GM18909 (cell line): ENCODE results near the gene RELA.
"Not testable (repeated sequence)": the region's sequence is repeated elsewhere in the genome, so short reads cannot be mapped to it uniquely, and the experiment has no call there.

Experiments used
- ATAC-seq: cut with Tn5 transposase; IDR thresholded peaks from one replicate; pipeline ENCODE4 v1.9.1; 2021; ENCODE audit warnings: mild to moderate bottlenecking; ENCODE audit not compliant: unreplicated experiment, poor library complexity

The RELA gene

DNA sequence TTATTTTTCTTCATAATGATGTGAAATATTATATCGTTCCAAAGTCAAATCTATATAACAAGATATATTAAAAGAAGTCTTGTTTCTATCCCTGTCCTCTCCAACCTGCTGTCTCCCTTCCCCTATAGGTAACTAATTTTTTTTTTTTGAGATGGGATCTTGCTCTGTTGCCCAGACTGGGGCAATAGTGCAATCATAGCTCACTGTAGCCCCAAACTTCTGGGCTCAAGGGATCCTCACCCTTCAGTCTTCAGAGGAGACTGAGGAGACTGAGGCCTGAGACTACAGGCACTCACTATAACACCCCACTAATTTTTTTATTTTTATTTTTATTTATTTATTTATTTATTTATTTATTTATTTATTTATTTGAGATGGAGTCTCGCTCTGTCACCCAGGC is 10.3 kb upstream of the RELA start:
- no peak for ATAC-seq

DNA sequence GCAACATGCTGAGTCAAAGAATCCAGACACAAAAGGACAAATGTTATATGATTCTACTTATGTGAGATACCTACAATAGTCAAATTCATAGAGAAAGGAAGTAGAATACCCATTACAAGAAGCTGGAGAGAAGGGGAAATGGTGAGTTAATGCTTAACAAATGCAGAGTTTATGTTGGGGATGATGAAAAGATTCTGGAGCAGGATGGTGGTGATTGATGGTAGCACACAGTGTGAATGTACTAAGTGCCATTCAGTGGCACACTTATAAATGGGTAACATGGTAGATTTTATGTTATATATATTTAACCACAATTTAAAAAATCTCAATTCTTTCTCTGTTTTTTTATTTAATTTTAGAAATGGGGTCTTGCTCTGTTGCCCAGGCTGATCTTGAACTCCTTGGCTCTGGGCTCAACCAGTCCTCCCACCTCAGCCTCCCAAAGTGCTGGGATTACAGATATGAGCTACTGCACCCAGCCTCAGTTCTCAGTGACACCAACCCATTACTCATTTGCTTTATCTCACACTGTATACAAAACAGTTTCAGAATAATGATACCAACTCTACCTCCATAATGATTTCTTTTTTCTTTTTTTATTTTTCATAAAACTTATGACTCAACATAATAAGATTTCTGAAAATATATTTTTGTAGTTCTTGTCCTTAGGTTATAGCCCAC is 9.6 kb upstream of the RELA start:
- ATAC-seq: no peak

DNA sequence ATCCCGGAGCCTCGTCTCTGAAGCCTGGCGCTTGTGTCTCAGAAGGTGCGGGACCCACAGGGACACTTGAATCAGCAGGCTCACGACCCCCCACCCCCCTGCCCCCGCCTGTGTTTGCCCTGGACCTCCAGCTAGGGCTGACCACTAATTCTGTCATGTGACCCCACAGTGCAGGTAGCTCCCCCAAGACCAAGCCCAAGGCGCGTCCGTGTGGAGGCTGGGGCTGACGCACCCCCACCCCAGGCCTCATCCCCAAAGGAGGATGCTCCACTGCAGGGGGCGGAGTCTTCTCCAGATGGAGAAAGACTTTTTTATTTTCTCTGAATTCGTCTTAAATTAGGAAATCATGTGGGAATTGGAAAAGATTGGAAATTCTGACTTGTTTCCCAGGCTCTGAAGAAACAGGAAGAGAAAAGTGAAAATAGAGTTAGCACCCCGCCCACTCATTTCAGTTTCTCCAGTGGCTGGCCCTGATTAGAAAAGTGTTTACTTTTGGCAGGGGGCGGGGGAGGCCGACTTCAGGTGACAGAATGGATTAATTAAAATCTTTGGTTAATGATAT is 1.0 kb upstream of the RELA start:
- ATAC-seq: peak; percentile 27

DNA sequence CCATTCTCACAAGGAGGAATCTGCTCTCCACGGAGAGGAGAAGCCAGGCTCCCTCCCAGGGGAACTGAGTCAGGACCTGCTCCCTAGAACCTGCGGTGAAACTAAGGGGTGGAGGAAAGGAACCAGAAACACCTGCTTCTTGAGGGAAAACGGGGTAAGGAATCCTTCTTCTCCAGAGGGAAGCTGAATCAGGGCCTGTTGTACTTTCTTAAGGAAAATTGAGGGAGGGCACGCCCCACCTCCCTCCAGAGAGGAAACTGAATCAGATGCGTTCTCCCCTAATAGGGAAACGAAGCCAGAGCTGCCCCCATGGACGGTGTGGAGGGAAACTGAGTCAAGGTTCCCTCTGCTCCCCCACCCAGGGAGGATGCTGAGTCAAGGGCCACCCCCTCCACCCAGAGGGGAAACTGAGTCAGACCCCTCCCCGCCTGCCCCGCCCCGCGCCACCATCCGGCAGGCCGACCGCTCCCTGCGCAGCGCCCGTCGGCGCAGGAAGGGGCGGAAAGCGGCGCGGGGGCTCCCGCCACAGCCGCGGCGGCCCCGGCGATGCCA is 393 bp downstream of the RELA start:
- ATAC-seq: no peak

DNA sequence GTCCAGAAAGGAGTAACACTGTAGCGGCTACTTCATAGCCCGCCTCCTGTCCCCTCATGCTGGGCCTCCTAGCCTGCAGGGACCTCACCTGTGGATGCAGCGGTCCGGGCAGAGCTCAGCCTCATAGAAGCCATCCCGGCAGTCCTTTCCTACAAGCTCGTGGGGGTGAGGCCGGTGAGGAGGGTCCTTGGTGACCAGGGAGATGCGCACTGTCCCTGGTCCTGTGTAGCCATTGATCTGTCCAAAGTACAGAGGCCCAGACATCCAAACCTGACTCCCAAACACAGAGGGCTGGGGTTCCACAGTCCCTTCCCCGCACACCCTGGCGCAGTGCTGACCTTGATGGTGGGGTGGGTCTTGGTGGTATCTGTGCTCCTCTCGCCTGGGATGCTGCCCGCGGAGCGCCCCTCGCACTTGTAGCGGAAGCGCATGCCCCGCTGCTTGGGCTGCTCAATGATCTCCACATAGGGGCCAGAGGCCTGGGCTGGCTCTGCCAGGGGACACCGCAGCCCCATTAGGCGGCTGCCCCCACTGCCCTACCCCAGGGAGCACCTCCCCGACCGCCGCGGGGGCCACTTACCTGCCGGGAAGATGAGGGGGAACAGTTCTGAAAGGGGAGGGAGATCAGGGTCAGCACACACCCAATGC is 993 bp downstream of the RELA start:
- ATAC-seq: no peak

DNA sequence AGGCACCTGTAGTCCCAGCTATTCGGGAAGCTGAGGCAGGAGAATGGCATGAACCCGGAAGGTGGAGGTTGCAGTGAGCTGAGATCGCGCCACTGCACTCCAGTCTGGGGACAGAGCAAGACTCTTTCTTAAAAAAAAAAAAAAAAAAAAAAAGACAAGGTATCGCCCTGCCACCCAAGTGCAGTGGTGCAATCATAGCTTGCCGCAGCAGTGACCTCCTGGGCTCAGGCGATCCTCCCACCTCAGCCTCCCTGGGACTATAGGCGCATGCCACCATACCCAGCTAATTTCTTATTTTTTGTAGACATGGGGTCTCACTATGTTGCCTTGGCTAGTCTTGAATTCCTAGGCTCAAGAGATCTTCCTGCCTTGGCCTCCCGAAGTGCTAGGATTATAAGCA is 1.8 kb downstream of the RELA start:
- ATAC-seq: not testable (repeated sequence)

DNA sequence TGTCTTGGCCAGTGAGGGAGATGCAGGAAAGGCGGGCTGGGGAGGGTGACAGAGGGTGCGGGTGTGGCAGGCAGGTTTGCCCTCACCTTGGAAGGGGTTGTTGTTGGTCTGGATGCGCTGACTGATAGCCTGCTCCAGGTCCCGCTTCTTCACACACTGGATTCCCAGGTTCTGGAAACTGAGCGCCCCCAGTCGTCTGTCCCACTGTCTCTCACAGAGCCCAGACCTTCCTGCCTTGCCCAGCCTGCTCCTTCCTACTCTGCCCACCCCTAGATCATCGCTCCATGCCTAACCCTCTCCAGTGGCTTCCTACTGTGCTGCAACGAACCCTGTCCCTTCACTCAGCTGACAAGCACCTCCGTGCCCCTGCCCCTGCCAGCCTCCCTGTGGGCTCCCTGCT is 2.7 kb downstream of the RELA start:
- no peak for ATAC-seq

DNA sequence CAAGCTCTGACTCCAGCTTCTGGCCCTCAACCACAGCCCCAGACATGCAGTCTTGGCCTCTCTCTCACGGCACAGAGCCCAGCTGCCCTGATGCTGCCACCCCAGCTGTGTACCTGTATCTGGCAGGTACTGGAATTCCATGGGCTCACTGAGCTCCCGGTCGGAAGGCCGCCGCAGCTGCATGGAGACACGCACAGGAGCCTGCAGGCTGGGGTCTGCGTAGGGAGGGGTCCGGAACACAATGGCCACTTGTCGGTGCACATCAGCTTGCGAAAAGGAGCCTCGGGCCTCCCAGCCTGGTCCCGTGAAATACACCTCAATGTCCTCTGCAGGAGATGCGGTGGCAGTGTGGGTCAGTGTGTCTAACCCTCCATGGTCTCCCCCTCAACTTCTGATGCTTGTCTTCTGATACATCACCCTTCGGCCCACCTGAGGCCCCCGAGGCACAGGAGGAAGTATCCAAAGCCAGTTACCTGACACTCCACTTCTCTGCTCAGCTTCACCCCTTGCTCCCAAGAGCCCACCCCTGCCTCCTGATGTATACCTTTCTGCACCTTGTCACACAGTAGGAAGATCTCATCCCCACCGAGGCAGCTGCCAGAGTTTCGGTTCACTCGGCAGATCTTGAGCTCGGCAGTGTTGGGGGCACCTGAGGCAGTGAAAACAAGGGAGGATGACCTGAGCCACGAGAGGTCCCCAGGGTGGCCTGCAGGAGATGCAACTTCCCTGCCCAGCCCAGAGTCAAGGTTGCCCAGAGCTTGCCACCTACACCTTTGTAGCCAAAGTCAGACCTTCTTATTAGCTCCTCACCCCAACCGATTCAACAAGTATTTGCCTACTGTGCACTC is 4.3 kb downstream of the RELA start:
- ATAC-seq: no peak

DNA sequence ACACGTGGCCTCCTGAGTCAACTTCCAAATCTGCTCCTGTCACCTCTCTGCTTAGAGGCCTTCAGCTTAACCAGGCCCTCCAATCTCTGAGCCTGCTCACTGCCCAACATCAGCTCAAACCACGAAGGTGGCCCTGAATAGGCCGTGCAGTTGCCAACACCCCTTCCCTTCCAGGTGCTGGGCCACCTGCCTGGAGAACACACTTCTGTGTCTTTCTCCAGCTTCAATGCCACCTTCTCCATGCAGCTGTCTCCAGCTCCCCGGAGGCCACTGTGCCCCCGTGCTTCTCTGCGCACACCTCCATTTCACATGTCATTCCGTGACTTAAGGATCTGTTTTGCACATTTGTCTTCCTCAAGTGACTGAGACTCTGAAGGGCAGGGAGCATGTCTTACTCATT is 5.3 kb downstream of the RELA start:
- ATAC-seq: no peak

DNA sequence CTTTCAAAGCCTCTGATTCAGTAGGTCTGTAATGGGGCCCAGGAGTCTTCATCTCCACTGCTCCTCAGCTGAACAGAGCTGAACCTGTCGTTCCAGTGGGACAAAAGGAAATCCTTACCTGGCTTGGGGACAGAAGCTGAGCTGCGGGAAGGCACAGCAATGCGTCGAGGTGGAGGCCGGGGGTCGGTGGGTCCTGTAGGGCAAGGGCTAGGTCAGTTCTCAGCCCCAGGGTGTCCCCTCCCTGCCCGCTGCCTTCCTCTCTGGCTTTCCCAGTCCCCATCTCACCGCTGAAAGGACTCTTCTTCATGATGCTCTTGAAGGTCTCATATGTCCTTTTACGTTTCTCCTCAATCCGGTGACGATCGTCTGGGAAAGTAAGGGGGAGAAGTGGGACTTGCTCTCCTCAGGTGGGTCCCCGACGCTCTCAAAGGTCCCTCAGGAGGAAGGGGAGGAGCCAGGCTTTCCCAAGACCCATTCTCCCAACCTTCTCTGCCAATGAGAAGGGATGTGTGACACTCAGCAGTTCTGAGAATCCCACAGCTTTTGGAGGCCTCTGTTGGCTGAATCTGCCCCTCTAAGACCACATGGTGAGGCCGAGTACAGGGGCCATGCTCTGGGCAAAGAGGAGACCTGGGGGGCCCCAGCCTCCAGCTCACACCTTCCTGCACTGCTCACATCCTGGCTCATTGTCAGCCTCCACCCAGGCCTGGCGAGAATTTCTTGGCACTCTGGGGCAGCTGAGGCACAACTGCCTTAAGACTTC is 7.0 kb downstream of the RELA start:
- ATAC-seq: no peak

DNA sequence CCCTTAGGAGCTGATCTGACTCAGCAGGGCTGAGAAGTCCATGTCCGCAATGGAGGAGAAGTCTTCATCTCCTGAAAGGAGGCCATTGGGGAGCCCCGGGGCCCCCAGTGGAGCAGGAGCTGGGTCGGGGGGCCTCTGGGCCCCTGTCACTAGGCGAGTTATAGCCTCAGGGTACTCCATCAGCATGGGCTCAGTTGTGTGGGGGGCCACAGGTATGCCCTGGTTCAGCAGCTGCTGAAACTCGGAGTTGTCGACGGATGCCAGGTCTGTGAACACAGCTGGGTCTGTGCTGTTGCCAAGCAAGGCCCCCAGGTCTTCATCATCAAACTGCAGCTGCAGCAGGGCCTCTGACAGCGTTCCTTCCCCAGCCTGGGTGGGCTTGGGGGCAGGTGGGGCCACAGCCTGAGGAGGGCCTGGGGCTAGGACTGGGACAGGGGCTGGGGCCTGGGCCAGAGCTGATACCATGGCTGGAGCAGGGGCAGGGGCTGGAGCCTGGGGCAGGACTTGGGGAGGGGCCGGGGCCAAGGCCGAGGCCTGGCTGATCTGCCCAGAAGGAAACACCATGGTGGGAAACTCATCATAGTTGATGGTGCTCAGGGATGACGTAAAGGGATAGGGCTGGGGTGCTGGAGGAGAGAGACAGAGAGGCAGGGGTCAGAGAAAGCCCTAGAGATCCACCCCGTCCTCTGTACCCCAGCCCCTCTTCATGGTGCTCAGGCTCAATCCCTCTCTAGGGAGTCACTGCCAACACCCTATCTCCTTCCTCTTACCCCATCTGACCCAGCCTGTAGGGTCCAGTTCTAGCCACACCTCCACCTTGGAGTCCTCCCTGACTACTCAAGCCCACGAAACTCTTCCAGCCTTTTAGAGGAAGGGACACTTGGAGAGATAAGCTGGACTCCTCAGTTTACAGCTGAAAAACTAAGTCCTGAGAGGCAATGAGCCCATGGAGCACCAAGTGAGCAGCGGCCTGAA is 8.1 kb downstream of the RELA start:
- no peak for ATAC-seq

DNA sequence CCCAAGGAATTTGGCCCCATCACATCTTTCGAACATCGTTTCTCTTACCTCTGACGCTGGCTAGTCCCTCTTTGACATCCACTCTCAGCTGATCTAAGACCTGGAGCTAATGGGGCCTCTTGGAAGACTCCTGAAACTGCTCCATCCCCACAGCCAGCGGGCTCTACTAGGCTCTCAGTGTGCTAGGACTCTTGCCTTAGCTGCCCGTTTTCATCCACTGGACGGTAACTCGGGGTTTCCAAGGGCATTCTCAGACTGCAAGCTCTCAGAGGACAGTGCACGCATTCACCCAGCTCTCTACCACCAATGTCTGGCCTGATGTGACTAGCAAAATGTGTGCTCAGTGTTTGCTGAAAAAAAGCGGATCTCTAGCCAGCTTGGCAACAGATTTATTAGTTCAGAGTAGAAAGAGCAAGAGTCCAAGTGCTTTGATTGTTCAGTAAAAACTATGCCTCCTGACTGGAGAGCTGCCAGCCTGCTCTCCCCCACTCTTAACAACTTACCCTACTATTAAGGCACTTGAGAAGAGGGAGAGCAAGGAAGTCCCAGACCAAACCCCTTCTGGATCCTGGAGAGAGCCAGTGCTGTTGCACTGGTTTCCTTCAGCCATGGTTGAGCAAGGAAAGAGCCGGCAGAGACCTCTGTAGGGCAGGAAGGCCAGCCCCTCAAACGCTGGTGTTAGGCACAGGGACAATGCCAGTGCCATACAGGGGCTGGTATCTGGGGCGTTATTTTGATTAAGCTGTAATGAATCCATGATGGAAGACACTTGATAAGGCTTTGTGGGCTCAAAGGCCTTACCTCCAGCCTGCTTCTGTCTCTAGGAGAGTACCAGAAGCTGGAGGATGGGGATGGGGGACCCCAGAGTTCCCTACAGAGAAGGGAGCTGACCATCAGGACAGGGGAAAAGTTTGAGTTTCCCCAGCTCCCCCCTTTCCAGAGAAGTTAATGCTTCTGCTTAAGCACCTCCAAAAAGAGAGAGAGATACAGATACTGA is 9.2 kb downstream of the RELA start:
- ATAC-seq: no peak

DNA sequence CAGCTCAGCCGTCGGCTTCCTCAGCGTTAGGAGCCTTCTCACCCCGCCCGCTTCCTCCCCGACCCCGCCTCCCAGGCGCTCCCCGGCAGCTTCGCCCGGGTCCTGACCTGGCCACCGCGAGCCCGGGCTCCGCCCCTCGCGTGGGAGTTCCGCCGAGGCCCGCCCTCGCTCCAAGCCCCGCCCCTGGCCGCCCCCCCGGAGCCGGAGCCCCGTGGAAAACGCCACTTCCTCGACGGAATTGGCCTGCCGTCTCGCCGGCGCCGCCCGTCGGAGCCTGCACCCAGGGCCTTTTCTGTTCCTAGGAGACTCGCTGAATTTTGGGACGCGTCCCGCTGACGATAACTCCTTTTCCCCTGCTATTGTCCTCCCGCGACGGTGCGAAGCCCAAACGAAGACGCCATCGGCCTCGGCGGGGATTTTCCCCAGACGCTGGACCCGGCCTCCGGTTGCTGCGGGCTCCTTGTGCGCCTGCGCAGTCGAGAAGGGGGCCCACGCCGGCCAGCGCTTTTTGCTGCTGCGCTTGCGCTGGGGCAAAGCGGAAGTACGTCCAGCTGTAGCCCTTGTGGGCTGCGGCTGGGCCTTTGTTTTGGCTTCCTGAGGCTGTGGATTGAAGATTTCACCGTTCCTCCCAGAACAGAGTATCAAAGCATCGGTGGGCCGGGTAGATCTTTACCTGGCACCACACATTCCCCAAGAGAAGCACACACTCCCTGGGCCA is 10.0 kb downstream of the RELA start:
- ATAC-seq: peak; percentile 78

DNA sequence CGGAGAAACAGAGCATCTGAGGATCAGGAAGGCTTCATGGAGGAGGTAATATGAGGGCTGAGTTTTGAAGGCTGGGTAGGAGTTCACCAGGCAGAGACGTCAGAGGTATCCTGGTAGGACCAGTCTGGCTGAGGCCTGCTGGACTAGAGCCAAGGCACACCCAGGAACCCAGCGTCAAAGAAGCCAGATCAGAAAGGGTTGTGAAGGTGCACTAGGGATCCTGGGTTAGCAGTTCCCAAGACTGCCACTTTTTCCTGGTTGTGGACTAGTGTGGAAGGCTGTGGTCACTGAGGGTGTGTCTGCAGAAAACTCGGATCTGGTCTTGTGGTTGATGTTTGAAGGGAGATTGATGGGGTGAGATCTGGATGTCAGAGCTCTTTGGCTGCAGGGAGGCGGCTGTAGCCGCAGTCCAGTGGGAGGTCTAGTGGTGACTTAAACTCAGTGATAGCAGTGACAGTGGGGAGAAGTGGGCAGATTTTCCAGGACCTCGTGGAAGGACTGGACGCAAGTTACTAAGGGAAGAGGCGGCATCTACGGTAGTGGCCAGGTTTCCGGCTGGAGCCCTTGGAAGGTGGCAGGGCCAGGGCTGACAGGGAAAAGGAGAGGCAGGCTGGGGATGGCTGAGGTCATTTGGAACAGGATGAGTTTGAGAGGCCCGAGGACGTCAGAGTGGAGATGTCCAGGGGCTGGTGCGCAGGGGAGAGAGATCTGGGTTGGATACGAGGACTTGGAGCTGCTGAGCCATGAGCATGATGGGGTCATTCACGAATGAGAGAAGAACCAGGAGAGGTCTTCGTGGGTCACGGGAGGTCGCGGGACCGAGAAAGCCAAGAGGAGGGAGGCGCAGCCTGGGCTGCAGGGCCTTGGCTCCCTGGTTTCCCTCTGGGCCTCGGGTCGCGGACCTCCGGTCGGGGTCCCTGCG is 10.9 kb downstream of the RELA start:
- no peak for ATAC-seq

DNA sequence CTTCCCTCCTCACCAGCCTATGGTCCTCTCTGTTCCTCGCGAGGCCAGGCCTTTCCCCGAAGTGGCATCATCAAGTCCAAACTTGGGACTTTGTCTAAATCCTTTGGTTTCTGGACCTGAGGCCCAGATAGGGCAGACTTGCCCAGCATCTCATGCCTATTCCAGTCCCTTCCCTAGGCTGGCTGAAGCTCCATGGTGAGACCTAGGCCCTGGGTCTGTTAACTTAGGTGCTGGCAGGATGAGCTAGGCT is 11.5 kb downstream of the RELA start:
- no peak for ATAC-seq

DNA sequence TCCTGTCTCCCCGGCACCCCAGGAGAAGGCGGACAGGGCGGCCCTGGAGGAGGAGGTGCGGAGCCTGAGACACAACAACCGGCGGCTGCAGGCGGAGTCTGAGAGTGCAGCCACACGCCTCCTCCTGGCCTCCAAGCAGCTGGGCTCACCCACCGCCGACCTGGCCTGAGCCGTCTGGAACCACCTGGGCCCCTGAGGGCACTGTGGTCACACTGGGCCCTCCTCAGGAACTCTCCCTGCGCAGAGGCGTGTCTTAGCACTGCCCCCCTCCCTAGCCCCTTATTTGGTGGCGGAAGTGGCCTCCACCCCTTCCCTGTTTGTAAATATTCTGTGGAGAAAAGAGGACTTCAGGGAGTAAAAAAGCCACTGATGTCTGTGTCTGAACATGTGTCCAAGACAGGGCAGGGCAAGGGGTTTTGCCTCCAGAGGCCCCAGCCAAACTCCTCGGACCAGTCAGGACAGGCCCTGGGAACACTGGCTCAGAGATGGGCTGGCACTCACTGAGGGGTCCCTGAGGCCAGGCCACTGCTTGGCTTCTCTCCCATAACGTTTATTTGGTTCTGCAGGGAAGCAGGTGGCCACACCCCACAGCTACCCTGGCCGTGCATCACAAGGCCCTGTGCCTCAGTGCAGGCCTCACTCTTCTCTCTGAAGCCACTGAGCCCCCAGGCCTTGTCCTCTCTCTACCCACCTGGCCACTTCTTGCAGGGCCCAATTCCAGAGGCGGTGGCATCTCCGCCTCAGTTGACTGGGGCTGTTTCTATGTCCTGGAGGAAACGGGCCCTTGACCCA is 12.0 kb downstream of the RELA start:
- no peak for ATAC-seq
